GM12878 (cell line): ENCODE measurements around the gene KAZN. TPM values are rescaled to one million over a fixed set of nuclear protein-coding genes. Genes with fewer than 3 reads are reported as not detected.

Experiments used
- ATAC-seq: fragments of 200-7000 bp; cut with Tn5 transposase; 3 replicates; pipeline ENCODE4 v1.9.1; 2020; ENCODE audit warnings: mild to moderate bottlenecking, moderate library complexity
- BruUV-seq: library from RNA; stranded (reverse); fragments of 400-500 nt; replicated peaks from 2 replicates; lab custom pipeline; 2021; lab: Mats Ljungman, UMichigan
- CTCF ChIA-PET: fragments of 300-600 bp; sonication (Branson Sonifier 250); formaldehyde crosslinking; extraction: SDS; loops from one replicate; lab custom pipeline; 2021; ENCODE audit warnings: inconsistent platforms; lab: Yijun Ruan, JAX
- POLR2A ChIA-PET: fragments of 350-600 bp; formaldehyde crosslinking; extraction: SDS; loops from one replicate; lab custom pipeline; 2021; ENCODE audit warnings: inconsistent platforms; lab: Charles Lee
- RAD21 ChIA-PET: fragments of 300-600 bp; sonication (Branson Sonifier 250); formaldehyde crosslinking; loops from one replicate; lab custom pipeline; 2023; ENCODE audit warnings: antibody characterized with exemption; ENCODE audit not compliant: unreplicated experiment; lab: Charles Lee
- SMC1A ChIA-PET: fragments of 300-600 bp; sonication (Branson Sonifier 250); formaldehyde crosslinking; loops from one replicate; lab custom pipeline; 2023; ENCODE audit not compliant: unreplicated experiment, uncharacterized antibody; lab: Charles Lee
- DNase-seq: peaks from one replicate; pipeline ENCODE4 v3.0.0-alpha.2; 2011; ENCODE audit warnings: low read depth, low spot score
- FAIRE-seq: peaks from 3 replicates; lab custom pipeline; 2011; peaks lifted over from hg19 to GRCh38; lab: Jason Lieb, UNC
- H2AFZ ChIP-seq: 2 replicates; pipeline ENCODE4 v1.6.0; 2011; ENCODE audit warnings: low read depth, low read length, control low read depth; ENCODE audit not compliant: control insufficient read depth
- H3K27ac ChIP-seq: 2 replicates; pipeline ENCODE4 v1.5.1; 2011; ENCODE audit warnings: control low read depth; ENCODE audit not compliant: control insufficient read depth, insufficient read depth
- H3K27me3 ChIP-seq, 2 experiments: replicated peaks in 1 of 2; 2 replicates each; pipeline versions ENCODE4 v1.6.0 to v1.6.1; 2011; ENCODE audit warnings: low read length in 1 of 2; ENCODE audit not compliant: control insufficient read depth in 2 of 2, insufficient read depth in 2 of 2
- H3K36me3 ChIP-seq, 2 experiments: 2 replicates each; pipeline ENCODE4 v1.5.1; 2011; ENCODE audit warnings: low read length in 1 of 2; ENCODE audit not compliant: control insufficient read depth in 2 of 2, insufficient read depth in 2 of 2
- H3K4me1 ChIP-seq: 2 replicates; pipeline ENCODE4 v1.6.1; 2011; ENCODE audit warnings: mild to moderate bottlenecking, low read length, moderate library complexity, mixed read lengths; ENCODE audit not compliant: control insufficient read depth, insufficient read depth
- H3K4me2 ChIP-seq: 2 replicates; pipeline ENCODE4 v1.6.0; 2011; ENCODE audit warnings: control low read depth; ENCODE audit not compliant: control insufficient read depth, insufficient read depth
- H3K4me3 ChIP-seq: fragments of 200-600 bp; sonication (generic); 2 replicates; pipeline ENCODE4 v1.5.1; 2016
- H3K79me2 ChIP-seq: 2 replicates; pipeline ENCODE4 v1.6.0; 2011; ENCODE audit warnings: low read length; ENCODE audit not compliant: control insufficient read depth, insufficient read depth
- H3K9ac ChIP-seq: 2 replicates; pipeline ENCODE4 v1.8.0; 2011; ENCODE audit warnings: low read length, control low read depth, mixed read lengths; ENCODE audit not compliant: control insufficient read depth, insufficient read depth
- H3K9me3 ChIP-seq: replicated peaks from 3 replicates; pipeline ENCODE4 v1.5.1; 2011; ENCODE audit warnings: mild to moderate bottlenecking, low read length; ENCODE audit not compliant: control insufficient read depth, insufficient read depth
- H4K20me1 ChIP-seq: 2 replicates; pipeline ENCODE4 v1.6.0; 2011; ENCODE audit not compliant: control insufficient read depth, insufficient read depth
- ASH2L ChIP-seq: fragments of 300-600, 200-600 bp; sonication (generic); IDR thresholded peaks from 2 replicates; pipeline ENCODE4 v1.6.1; 2017; ENCODE audit warnings: low read depth, mild to moderate bottlenecking, borderline replicate concordance
- CHD2 ChIP-seq: IDR thresholded peaks from 2 replicates; pipeline ENCODE4 v1.6.1; 2011; ENCODE audit warnings: low read depth, low read length, improper control_type of control experiment, borderline replicate concordance
- DPF2 ChIP-seq: fragments of 450-650 bp; IDR thresholded peaks from 2 replicates; pipeline ENCODE4 v1.6.1; 2017; ENCODE audit warnings: mild to moderate bottlenecking
- MEF2B ChIP-seq: fragments of 450-650 bp; IDR thresholded peaks from 2 replicates; pipeline ENCODE4 v1.6.1; 2018; ENCODE audit warnings: mild to moderate bottlenecking, moderate library complexity; ENCODE audit not compliant: partially characterized antibody, poor library complexity, severe bottlenecking
- MYC ChIP-seq: IDR thresholded peaks from 2 replicates; pipeline ENCODE4 v1.6.1; 2011; ENCODE audit warnings: mild to moderate bottlenecking, low read length, moderate library complexity, inconsistent platforms; ENCODE audit not compliant: insufficient read depth, insufficient replicate concordance, insufficient read length, severe bottlenecking
- NFYB ChIP-seq: IDR thresholded peaks from 2 replicates; pipeline ENCODE4 v1.6.1; 2011; ENCODE audit warnings: low read depth, mild to moderate bottlenecking, low read length, improper control_type of control experiment, moderate library complexity; ENCODE audit not compliant: insufficient read depth
- POU2F2 ChIP-seq: IDR thresholded peaks from 3 replicates; pipeline ENCODE4 v1.6.1; 2011; ENCODE audit warnings: low read depth, mild to moderate bottlenecking, low read length, borderline replicate concordance
- RAD21 ChIP-seq: IDR thresholded peaks from 2 replicates; pipeline ENCODE4 v1.6.1; 2011; ENCODE audit warnings: mild to moderate bottlenecking, low read depth, low read length, moderate library complexity; ENCODE audit not compliant: insufficient read depth
- RELA ChIP-seq: fragments of 450-650 bp; IDR thresholded peaks from 2 replicates; pipeline ENCODE4 v1.8.0; 2014; ENCODE audit warnings: borderline replicate concordance; ENCODE audit not compliant: partially characterized antibody
- SMAD1 ChIP-seq: fragments of 450-650 bp; IDR thresholded peaks from 2 replicates; pipeline ENCODE4 v1.6.1; 2018; ENCODE audit warnings: mild to moderate bottlenecking, low read depth; ENCODE audit not compliant: partially characterized antibody
- TBL1XR1 ChIP-seq: IDR thresholded peaks from 2 replicates; pipeline ENCODE4 v1.6.1; 2012; ENCODE audit warnings: low read depth, low read length, improper control_type of control experiment
- ZNF274 ChIP-seq: IDR thresholded peaks from one replicate; pipeline ENCODE4 v1.8.0; 2011; ENCODE audit not compliant: insufficient read length, insufficient read depth
- ZSCAN29 ChIP-seq: fragments of 450-650 bp; IDR thresholded peaks from 2 replicates; pipeline ENCODE4 v1.6.1; 2017; ENCODE audit warnings: mild to moderate bottlenecking, moderate library complexity
- WGBS: methylation state at CpG from one replicate; pipeline ENCODE4 v1.1.6; 2016; ENCODE audit warnings: low lambda C conversion rate; ENCODE audit not compliant: insufficient replicate concordance, insufficient coverage; ENCODE audit errors: missing lambda C conversion rate; 5-methylcytosine and 5-hydroxymethylcytosine counted together
- in situ Hi-C: fragments of 300-500 bp; cut with MboI; formaldehyde crosslinking; loops from 9 replicates; pipeline ENCODE4 v1.14.3; 2018; ENCODE audit warnings: mixed read lengths
- intact Hi-C: fragments of 100-400 bp; cut with micrococcal nuclease; formaldehyde crosslinking; loops from one replicate; pipeline ENCODE4 v1.14.2; 2022; ENCODE audit not compliant: unreplicated experiment
- polyA plus RNA-seq, 11 experiments: library from polyadenylated mRNA; depleted of rRNA in 4 of 11; unstranded in 6 of 11; stranded (reverse) in 5 of 11; fragments of >200 nt; fragmentation: Nextera tagmentation in 4 of 11; fragmentation: Illumina TruSeq in 1 of 11; extraction: Ambion mirVana in 4 of 11; extraction: Trizol in 1 of 11; gene quantifications; 1 replicate in 1 of 11; 2 replicates in 10 of 11; pipeline versions ENCODE4 v1.2.1 to v1.2.3, GENCODE V29; 2011 to 2016; ENCODE audit warnings: inconsistent platforms in 2 of 11, missing spikeins in 2 of 11, low read depth in 1 of 11
- total RNA-seq, 4 experiments: library from RNA; depleted of rRNA in 3 of 4; stranded (reverse); fragments of >200 nt in 3 of 4; fragmentation: Illumina TruSeq in 1 of 4; extraction: Trizol in 1 of 4; gene quantifications; 2 replicates each; pipeline versions ENCODE4 v1.2.1 to v1.2.3, GENCODE V29; 2013 to 2021
- TF ChIP-seq, protein P1 (sequence below): fragments of 450-650 bp; IDR thresholded peaks from 2 replicates; pipeline ENCODE4 v1.6.1; 2018; ENCODE audit warnings: borderline replicate concordance, mild to moderate bottlenecking; ENCODE audit not compliant: partially characterized antibody

The KAZN gene
- total and polyA plus RNA-seq, 10 of the 15 experiments (the other 5 are each of a cell fraction or from before 2014, with no cell fraction given) = 0.72 to 4.0 (median 1.2) TPM

DNA sequence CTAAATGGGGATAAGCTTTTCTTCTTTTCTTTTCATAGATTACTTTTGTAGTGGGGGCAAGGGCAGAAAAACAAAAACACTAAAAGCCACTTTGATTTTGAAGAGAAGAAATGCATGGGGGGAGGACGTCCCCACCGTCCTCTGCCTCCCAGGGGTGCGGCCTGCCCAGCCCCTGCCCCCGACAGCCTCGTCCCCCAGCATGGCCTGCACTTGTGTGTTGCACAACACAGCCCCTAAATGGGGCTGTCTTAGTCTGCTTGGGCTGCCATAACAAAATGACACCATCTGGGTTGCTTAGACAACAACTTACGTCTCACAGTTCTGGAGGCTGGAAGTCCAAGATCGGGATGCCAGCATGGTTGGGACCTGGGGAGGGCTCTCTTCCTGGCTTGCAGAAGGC lies 497.8 kb downstream of the KAZN start:
- H2AFZ ChIP-seq = no peak overlapping the region
- RAD21 ChIA-PET = no interaction called here
- TF ChIP-seq ZSCAN29 (no peak), NFYB (no peak), CHD2 (no peak), DPF2 (no peak), POU2F2 (no peak)
- POLR2A ChIA-PET = no interaction called here
- no peaks in the 10 kb centered on the region for H4K20me1 ChIP-seq
- no peak for ATAC-seq
- no peaks in the 10 kb centered on the region for H3K9me3 ChIP-seq
- no TSS peak for BruUV-seq
- no peak overlapping the region for H3K4me2 ChIP-seq
- 20% methylated on average over 7 of the region's 7 CpGs for WGBS
- SMC1A ChIA-PET = no interaction called here
- intact Hi-C loops (no loop called here), in situ Hi-C loops (no loop called here)
- no peak overlapping the region for H3K9ac ChIP-seq
- no peak for FAIRE-seq
- H3K27me3 ChIP-seq = peaks cover 2% of the 10 kb centered on the region in 2 experiments; a peak in 3 of 4 replicates
- CTCF ChIA-PET = no interaction called here
- DNase-seq = no peak
- H3K4me1 ChIP-seq = no peaks in the 10 kb centered on the region; the same call in 1 of the 2 replicates
- H3K27ac ChIP-seq = no peak overlapping the region
- no peaks in the 10 kb centered on the region for H3K79me2 ChIP-seq
- H3K36me3 ChIP-seq = no peaks in the 10 kb centered on the region
- H3K4me3 ChIP-seq = no peak overlapping the region

DNA sequence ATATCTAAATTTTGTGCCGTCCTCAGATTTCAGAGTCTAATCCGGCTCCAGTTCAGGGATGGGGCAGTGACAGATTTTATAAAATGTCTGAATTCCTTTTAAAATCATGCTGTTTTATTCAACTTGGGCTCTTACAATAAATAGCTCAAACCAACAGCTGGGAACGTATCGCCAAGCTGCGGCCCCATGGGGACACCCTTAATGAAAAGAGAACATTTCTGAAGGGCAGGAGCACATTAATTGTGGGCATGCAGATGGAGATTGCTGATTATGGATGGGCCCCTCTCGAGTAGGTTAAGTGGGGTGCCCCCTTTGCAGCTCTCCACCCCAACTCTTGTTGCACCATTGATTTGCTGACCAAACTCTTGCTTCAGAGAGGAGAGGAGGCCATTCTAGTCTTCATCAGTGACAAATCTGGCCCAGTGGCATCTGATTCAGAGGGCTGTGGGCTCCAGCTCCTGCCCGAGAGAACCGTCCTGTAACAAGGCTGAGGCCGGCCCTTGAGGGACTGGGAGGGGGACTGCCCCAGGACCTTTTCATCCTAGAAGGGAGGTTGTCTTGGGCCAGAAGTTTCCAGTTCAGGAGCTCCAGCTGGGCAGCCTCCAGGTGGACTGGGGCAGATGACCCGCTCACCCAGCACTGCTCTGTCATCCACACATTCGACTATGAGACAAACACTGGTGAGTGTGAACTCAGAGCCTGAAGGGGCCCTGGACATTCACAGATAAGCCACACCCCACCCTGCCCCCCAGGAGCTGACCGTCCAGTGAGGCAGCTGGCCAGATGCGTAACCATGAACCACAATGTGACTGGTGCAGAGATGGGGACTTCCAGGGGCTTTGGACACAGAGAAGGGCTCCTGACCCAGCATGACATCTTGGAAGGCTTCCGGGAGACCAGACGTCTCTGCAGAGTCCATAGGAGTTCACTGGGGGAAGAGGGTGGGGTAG lies 500.0 kb downstream of the KAZN start:
- DNase-seq = no peak
- H3K9ac ChIP-seq = no peak overlapping the region
- WGBS = 28% methylated on average over 15 of the region's 15 CpGs
- H3K4me3 ChIP-seq = no peak overlapping the region
- H3K27me3 ChIP-seq = peaks cover 2% of the 10 kb centered on the region in 2 experiments; a peak in 3 of 4 replicates
- no peaks in the 10 kb centered on the region for H3K9me3 ChIP-seq
- no peak overlapping the region for H2AFZ ChIP-seq
- H3K36me3 ChIP-seq = no peaks in the 10 kb centered on the region
- CTCF ChIA-PET = interaction anchor here (1.0 to 2.2 kb wide), 5 partner anchors 8 to 72 kb away, joined by 3 to 9 read pairs (median 3); no protein-coding TSS in a partner anchor
- TF ChIP-seq ZNF274 = no peak
- TF ChIP-seq TBL1XR1 = no peak
- TF ChIP-seq, protein P1, sequence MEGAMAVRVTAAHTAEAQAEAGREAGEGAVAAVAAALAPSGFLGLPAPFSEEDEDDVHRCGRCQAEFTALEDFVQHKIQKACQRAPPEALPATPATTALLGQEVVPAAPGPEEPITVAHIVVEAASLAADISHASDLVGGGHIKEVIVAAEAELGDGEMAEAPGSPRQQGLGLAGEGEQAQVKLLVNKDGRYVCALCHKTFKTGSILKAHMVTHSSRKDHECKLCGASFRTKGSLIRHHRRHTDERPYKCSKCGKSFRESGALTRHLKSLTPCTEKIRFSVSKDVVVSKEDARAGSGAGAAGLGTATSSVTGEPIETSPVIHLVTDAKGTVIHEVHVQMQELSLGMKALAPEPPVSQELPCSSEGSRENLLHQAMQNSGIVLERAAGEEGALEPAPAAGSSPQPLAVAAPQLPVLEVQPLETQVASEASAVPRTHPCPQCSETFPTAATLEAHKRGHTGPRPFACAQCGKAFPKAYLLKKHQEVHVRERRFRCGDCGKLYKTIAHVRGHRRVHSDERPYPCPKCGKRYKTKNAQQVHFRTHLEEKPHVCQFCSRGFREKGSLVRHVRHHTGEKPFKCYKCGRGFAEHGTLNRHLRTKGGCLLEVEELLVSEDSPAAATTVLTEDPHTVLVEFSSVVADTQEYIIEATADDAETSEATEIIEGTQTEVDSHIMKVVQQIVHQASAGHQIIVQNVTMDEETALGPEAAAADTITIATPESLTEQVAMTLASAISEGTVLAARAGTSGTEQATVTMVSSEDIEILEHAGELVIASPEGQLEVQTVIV = no peak
- TF ChIP-seq MYC = no peak
- no peak for TF ChIP-seq RELA
- TF ChIP-seq SMAD1 = no peak
- TF ChIP-seq RAD21 = no peak
- no peak for TF ChIP-seq MEF2B
- no peak for TF ChIP-seq ASH2L
- TF ChIP-seq, all 136 proteins: peak for 0
- SMC1A ChIA-PET = interaction anchor here (0.6 to 1.4 kb wide), 4 partner anchors 9 to 244 kb away, joined by 3 to 7 read pairs (median 4); no protein-coding TSS in a partner anchor
- in situ Hi-C loops (no loop called here), intact Hi-C loops (no loop called here)
- Histone ChIP-seq H3K79me2 (no peaks in the 10 kb centered on the region), H3K27ac (no peak overlapping the region), H4K20me1 (no peaks in the 10 kb centered on the region), H3K4me1 (no peaks in the 10 kb centered on the region; the same call in 1 of the 2 replicates), H3K4me2 (no peak overlapping the region)
- FAIRE-seq = no peak
- no peak for ATAC-seq
- POLR2A ChIA-PET = interaction anchor here (0.5 kb wide), 1 partner anchor 181 kb away, joined by 5 read pairs; no protein-coding TSS in a partner anchor
- no TSS peak for BruUV-seq
- RAD21 ChIA-PET = interaction anchor here (1.7 kb wide), 1 partner anchor 22 kb away, joined by 4 read pairs; no protein-coding TSS in a partner anchor
